ENCODE measurements around the gene GPR32. TPM values are rescaled to one million over a fixed set of nuclear protein-coding genes. Genes with fewer than 3 reads are reported as not detected.

GPR32 gene
- total RNA-seq, 2 experiments from 2014 or later: not detected

DNA sequence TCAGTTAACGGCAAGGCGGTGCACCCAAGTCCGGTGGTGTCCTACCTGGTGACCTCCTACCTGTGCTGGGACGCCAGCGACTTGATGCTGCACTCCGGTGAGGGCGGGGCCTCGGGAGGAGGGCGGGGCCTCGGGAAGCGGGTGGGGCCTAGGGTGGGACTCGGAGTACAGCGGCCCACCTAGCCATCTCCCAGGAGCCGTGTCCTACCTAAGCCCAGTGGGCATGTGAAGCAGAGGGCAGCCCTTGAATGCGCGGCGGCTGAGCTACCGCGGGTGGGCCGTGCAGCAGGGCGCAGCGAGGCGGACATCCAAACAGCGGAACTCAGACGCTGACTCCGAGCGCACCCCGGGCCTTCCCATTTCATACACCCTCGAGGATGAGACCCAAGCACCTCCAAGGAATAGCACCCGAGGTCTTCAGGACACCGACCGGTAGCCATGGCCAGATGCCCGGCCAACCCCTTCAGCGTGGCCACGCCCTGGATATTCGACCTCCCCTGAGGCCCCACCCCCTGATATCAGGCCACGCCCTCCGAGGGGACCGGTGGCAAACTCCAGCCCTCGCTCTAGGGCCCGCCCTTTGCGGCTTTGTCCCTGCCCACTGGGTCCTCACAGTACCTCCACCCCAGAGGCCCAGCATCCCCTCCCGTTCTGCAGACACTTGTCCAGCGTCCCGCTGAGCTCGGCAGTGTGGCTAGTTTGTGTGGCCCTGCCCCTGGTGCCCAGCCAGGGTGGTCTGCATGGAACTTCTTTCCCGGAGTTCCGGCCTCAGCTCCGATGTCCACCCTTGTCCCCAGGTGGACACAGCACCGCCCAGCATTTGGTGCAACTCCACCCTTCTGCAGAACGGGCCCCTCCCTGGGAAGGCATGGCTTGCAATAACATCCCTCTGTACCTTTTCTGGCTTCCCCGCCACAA lies 47.9 kb downstream of the GPR32 start:
- CTCF ChIA-PET: interaction anchor here (1.1 kb wide), 1 partner anchor 262 kb away, joined by 5 read pairs; no protein-coding TSS in a partner anchor

DNA sequence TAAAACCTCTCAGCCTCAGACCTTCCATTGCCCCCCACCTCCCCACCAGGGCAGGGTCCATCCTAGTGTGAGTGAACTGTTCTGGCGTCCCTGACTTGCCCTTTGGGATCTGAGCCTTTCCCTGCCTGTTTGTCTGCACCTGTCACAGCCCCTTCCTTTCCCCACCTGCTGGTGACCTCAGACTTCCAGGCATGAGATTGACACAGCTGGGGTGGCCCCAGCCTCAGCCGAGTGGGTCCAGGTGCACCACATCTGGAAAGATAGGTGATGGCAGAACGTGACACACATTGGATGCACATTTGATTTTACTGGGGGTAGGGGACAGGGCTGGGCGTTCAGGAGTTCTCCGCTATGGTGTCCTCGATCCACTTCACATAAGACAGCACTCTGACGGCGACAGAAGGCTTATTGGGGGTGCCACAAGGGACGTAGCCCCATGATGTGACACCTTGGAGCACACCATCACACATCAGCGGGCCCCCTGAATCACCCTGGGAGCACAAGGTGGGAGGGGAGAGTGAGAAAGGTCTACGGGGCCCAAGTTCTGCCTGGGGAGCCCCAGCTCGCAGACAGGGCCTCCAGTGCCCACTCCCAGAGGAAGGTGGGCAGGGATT lies 48.7 kb downstream of the GPR32 start:
- POLR2A ChIA-PET: interaction anchor here (0.6 kb wide), 1 partner anchor 19 kb away, joined by 14 read pairs; no protein-coding TSS in a partner anchor

More for the DNA sequence above, 47.9 kb downstream of the GPR32 start:
- POLR2A ChIA-PET: interaction anchor here (1.5 kb wide), 1 partner anchor 14 kb away, joined by 7 read pairs; no protein-coding TSS in a partner anchor

DNA sequence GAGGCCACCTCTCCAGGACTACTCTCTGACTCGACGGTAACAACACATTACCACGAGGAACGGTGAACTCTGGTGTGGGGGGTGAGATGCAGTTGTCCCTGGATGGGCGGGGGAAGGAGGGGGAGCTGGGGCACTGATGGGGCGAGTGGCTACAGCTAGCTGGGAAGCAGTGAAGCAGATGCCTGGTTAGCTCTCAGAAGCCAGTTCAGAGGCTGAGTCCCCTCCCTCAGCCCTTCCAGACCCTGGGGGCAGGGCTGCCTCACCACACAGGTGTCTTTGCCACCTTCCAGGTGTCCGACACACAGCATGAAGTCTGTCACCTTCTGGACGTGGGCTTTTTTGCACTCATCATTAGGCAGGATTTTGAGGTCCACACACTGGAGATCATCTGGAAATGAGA lies 49.4 kb downstream of the GPR32 start:
- CTCF ChIA-PET: no interaction called here
- POLR2A ChIA-PET: interaction anchor here (0.6 kb wide), 1 partner anchor 151 kb away, joined by 3 read pairs; no protein-coding TSS in a partner anchor

More for the DNA sequence above, 48.7 kb downstream of the GPR32 start:
- CTCF ChIA-PET: no interaction called here

GRCh38 chr19:50820086-50820485 lies 49.8 kb downstream of the GPR32 start:
- ChIA-PET POLR2A (interaction anchor here (0.6 kb wide), 2 partner anchors 151 to 608 kb away, joined by 3 read pairs; no protein-coding TSS in a partner anchor), CTCF (no interaction called here)

DNA sequence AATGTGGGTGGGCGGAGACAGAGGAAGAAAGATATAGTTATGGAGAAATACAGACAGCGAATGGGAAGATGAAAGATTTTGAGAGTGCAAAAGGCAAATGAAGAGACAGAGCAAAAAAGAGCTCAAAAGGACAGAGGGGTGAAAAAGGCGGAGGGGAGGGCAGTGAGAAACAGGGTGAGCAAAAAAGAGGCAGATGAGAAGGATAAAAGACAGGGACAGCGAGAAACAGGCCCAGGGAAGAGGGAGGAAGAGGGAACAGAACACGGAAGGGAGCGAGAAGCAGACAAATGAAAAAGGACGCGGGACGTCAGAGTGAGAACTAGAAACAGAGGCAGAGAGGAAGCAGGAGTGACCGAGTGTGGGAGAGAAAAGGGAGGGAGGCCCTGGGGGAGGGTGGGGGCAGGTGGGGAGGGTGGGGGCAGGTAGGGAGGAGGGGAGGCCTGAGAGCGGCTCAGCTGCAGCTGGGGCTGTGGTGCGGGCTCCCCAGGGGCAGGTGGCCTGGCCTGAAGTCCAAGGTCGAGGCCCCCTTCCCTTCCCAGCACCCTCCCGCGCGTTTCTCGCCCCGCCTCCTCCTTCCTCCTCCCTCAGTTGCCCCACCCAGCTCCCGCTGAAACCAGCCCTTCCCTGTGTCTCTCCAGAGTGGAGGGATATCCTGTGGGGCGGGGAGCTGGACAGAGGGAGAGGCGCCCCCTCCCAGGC lies 50.4 kb downstream of the GPR32 start:
- POLR2A ChIA-PET: interaction anchor here (0.6 kb wide), 2 partner anchors 150 to 608 kb away, joined by 3 read pairs; no protein-coding TSS in a partner anchor
- CTCF ChIA-PET: no interaction called here

DNA sequence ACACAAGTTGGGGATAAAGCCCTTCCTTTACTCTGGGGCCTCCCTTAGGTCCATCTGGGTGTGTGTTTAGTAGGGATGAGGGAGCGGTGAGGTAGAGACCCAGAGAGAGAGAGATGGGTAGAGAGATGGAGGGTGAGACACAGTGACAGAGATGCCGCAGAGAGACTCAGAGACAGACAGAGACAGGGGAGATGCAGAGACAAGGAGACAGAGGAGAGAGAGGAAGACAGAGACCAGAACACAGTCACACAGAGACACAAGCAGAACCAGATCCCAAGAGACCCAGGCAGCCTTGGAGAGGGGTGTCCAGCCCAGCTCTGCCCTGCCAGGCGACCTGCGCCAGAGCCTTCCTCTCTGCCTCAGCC lies 51.0 kb downstream of the GPR32 start:
- POLR2A ChIA-PET: no interaction called here

More for the DNA sequence above, 51.0 kb downstream of the GPR32 start:
- CTCF ChIA-PET: interaction anchor here (0.7 kb wide), 1 partner anchor 483 kb away, joined by 3 read pairs; no protein-coding TSS in a partner anchor

Other genes with a start within 250 kb of the GPR32 start
- gene LRRC4B, start 202.0 kb upstream of the GPR32 start, total RNA-seq: not detected
- gene SYT3, start 130.6 kb upstream of the GPR32 start, total RNA-seq: under 1 TPM; 0.11 to 0.50 TPM
- under 1 TPM; 0.44 to 0.67 TPM for gene C19orf81, start 121.0 kb upstream of the GPR32 start, total RNA-seq
- gene SHANK1, start 50.7 kb upstream of the GPR32 start, total RNA-seq: not detected
- under 1 TPM; 0.63 to 0.70 TPM for gene CLEC11A, start 47.1 kb upstream of the GPR32 start, total RNA-seq
- gene ACP4, start 20.0 kb downstream of the GPR32 start, total RNA-seq: not detected
- under 1 TPM in 1 of 2 experiments, not detected in 1; 0.29 TPM for gene KLK1, start 53.3 kb downstream of the GPR32 start, total RNA-seq
- not detected for gene KLK15, start 63.1 kb downstream of the GPR32 start, total RNA-seq
- not detected for gene KLK3, start 84.5 kb downstream of the GPR32 start, total RNA-seq
- not detected for gene KLK2, start 103.0 kb downstream of the GPR32 start, total RNA-seq
- gene KLK4, start 140.9 kb downstream of the GPR32 start, total RNA-seq: not detected
- gene KLK5, start 182.6 kb downstream of the GPR32 start, total RNA-seq: not detected
- gene KLK6, start 199.1 kb downstream of the GPR32 start, total RNA-seq: not detected
- not detected for gene KLK7, start 213.5 kb downstream of the GPR32 start, total RNA-seq
- not detected for gene KLK8, start 231.1 kb downstream of the GPR32 start, total RNA-seq
- not detected for gene KLK10, start 249.2 kb downstream of the GPR32 start, total RNA-seq